HTERT RPE-1 (cell line): ENCODE data around the gene TLX2.
"Not testable (repeated sequence)": the region's sequence is repeated elsewhere in the genome, so short reads cannot be mapped to it uniquely, and the experiment has no call there.

Experiments
- in situ Hi-C: fragments of 300-500 bp; cut with MboI; formaldehyde crosslinking; loops from 4 replicates; pipeline ENCODE4 v1.14.3; 2020; ENCODE audit warnings: low sequenced_read_pairs

The TLX2 gene

DNA sequence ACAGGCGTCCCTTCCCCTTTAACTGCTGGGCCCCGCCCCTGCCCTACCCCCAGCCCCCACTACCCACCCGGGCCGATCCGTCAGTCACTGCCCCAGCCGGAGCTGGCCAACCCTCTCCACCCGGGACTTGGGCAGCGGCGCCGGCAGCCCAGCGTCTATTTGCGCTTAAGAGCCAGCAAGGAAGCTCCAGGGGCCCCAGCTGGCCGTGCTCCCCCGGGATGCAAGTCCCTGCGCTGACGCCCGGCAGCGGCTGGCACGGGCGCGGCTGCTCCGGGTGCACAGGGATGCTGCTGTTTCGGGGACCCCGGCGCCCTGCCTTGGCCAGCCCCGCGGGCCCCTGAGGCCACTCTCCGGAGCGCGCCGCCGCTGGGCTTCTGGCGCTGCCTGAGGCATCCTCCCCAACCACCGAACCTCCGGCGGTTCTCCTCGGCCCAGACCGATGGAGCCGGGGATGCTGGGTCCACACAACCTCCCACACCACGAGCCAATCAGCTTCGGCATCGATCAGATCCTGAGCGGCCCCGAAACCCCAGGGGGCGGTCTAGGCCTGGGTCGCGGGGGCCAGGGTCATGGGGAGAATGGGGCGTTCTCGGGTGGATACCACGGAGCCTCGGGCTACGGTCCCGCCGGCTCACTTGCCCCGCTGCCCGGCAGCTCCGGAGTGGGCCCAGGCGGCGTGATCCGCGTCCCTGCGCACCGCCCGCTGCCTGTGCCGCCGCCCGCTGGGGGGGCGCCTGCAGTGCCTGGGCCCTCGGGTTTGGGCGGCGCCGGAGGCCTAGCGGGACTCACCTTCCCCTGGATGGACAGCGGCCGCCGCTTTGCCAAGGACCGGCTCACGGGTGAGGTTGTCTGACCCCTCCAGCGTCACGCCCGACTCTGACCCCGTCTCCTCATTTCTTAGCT is at the start of gene TLX2:
Gene TLX2 (plus strand): TSS at position 83 of the 903 bp plus-strand sequence. CDS start 357 bp downstream, at position 440.
- in situ Hi-C loops, result no loop called here

DNA sequence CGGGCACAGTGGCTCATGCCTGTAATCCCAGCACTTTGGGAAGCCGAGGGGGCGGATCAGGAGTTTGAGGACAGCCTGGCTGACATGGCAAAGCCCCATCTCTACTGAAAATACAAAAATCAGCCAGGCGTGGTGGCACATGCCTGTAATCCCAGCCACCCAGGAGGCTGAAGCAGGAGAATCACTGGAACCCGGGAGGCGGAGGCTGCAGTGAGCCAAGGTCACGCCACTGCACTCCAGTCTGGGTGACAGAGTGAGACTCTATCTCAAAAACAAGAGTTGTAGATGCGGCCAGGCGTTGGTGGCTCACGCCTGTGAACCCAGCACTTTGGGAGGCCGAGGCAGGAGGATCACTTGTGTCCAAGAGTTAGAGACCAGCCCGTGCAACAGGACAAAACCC is 43.5 kb upstream of the TLX2 start:
- in situ Hi-C loops, result not testable (repeated sequence)

- in situ Hi-C loops, result no loop called here
Observed at GRCh38 chr2:74471332-74472065, 42.8 kb upstream of the TLX2 start.

GRCh38 chr2:74472086-74472944 is 41.9 kb upstream of the TLX2 start, which contains the start of gene MRPL53:
Gene MRPL53 (minus strand): TSS chr2:74472680. CDS start chr2:74472660, 20 bp downstream.
- in situ Hi-C loops, result no loop called here

DNA sequence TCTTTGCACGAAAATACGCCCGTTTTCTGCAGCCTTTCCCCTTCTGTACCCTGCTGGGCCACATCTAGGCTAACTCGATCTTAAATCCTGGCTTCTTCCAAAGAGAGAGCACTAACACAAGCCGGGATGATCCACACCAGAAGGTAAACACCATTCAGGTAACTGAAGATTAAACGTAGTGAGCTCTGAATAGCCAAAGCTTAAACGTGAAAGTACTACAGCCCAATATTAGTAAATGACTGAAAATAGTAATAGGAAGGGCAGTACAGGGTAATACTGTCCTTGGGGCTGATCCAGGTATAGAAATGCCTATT is 41.3 kb upstream of the TLX2 start:
- in situ Hi-C loops, result no loop called here

DNA sequence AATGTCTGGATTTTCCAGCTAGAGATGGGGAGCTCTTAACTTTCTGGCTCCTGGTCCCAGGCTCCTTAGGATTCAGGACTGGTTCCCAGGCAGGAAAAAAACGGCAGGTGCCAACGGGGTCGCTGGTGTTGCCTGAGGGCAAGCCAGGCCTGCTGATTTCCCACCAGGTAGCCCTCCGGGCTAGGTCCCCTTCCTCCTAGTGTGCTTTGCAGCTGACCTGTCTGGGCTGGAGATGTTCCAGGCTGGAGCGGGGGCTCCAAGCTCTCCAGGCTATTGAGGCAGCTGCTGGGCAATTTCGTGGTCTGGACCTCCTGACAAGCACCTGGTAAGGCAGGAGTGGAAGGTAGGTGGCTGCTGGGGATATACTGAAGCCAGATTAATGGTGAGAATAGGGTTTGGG is 39.8 kb upstream of the TLX2 start:
- in situ Hi-C loops, result no loop called here

DNA sequence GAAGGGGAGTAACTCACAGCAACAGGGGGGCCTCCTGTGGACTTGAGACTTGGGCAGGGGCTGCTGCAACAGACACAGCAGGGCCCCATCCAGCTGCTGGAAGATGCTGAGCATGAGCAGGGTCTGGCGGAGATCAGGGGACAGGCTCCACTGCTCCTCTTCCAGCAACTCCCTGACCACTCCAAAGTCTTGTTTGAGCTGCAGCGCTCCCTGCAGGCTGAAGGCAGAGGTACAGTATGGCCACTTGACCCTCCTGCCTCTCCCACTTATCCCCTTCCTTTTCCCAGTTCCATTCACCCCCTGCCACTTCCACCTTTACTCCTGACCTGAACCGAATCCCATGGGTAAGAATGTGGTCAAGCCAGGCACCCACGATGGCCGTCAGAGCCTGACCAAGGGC is 39.4 kb upstream of the TLX2 start:
- in situ Hi-C loops, result no loop called here

GRCh38 chr2:74481431-74481830 is 32.8 kb upstream of the TLX2 start:
- in situ Hi-C loops, result no loop called here

GRCh38 chr2:74481961-74482800 is 32.1 kb upstream of the TLX2 start:
- in situ Hi-C loops, result no loop called here

DNA sequence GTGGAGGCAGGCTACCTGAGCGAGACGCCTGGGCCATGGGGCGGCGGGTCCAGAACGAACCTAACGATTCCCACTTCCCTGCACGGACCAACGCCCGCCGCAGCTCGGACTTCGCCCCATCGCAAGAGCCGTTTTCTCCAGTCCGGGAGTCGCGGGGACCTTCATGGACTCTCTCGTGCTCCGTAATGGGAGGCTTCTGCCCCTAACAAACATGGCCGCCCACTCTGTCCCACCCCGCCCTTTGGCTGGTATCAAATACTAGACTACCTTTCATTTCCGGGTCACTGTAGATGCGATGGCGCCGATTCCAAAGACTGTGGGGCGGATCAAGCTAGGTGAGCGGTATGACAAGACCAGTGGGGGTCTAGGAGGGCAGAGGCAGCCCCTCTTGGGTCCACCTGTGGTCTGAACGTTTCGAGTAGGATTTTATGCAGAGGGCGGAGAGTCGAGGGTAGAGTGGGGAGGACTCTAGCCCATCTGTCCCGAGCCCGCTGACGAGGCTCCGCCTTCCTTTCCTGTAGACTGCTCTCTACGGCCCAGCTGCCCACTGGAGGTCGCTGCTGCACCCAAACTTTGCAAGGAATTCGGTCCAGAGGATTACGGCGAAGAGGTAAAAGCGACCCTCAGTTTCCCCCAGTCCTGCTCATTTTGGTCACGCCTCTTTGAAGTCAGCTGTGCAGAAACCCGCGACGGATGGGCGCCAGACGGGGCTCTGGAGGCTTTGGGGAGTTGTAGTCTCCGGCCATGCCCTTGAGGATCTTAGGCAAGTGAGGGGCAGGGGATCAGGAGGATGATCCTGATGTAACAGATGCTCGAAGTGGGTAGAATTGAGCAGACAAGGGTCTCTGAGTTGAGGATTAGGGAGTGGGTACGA is 31.2 kb upstream of the TLX2 start, which contains the start of the genes CCDC142 and TTC31:
Gene CCDC142 (minus strand): TSS at position 198 of the 874 bp plus-strand sequence. CDS start 161 bp downstream, at position 37.
Gene TTC31 (plus strand): TSS at position 281 of the 874 bp plus-strand sequence. CDS start 15 bp downstream, at position 296.
- in situ Hi-C loops, result no loop called here

GRCh38 chr2:74483675-74484164 is 30.5 kb upstream of the TLX2 start:
- in situ Hi-C loops, result not testable (repeated sequence)

DNA sequence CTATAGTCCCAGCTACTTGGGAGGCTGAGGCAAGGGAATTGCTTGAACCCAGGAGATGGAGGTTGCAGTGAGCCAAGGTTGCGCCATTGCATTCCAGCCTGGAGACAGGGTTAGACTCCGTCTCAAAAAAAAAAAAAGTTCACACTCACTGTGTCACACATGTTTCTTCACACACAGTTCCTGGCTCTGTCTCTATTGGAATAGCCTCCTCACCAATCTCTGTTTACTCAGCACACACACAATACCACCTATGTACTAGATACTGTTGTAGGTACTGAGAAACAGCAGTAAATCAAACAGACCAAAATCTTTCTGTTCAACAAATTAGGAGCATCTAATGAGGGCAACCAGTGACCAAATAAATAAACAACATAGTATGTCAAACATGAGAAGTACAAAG is 28.1 kb upstream of the TLX2 start:
- in situ Hi-C loops, result no loop called here

DNA sequence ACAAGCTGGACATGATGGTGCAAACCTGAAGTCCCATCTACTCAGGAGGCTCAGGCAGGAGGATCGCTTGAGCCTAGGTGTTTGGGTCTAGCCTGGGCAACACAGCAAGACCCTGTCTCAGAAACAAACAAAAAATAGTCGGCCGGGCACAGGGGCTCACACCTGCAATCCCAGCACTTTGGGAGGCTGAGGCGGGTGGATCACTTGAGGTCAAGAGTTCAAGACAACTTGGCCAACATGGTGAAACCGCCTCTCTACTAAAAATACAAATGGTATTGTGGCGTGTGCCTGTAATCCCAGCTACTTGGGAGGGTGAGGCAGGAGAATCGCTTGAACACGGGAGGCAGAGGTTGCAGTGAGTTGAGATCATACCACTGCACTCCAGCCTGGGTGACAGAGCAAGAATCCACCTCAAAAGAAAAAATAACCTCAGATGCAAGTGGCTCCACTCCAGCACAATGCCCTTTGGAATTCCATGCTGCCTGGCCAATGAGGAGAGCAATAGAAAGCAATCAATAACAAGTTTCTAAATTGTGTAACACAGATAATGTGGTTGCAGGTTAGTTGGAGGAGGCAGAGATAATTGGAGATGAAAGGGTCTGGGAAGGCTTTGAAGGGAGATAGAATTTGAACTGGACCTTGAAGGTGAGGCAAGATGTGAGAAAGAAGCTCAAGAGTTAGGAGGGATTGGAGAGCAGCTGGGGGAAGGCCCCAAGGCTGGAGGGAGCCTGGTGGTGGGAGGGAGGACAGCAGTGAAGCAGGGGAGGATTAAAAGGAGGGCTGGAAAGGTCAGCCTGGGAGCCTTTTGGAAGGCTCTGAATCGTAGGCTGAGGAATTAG is 25.4 kb upstream of the TLX2 start:
- in situ Hi-C loops, result no loop called here

DNA sequence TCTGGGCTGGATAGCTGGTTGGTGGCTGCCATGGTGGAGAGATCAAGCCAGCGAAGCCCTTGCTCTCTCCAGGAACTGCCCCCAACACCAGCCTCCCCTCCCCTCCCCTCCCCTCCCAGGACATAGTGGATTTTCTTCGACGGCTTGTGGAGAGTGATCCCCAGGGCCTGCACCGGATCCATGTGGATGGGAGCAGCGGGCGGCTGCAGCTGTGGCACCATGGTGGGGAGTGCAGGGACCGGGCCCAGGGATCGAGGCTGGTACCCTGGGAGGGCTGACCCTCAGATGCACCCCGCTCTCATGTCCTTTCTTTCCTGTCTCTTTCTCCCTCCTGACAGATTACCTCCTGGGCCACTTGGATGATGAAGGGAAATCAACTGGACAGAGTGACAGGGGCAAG is 24.3 kb upstream of the TLX2 start:
- in situ Hi-C loops, result no loop called here

GRCh38 chr2:74491648-74492544 is 22.4 kb upstream of the TLX2 start:
- in situ Hi-C loops, result no loop called here

DNA sequence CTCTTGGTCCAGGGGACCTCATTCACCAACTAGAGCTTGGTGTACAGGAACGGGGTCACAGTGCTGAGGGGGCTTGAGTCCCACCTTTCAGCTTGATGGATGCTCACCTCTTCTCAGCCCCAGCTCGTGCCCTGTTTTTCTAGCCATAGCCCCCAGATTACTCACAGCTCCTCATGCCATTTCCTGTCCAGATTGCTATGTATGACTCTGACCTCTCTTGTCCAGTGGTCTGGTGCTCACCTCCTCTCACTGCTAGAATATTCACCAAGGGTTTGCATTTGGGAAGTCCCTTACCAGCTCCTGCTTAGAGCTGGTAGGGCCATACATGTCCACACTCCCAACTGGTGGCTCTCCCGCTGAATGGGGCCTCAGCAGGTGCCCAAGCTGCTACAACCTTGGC is 20.7 kb upstream of the TLX2 start:
- in situ Hi-C loops, result no loop called here

DNA sequence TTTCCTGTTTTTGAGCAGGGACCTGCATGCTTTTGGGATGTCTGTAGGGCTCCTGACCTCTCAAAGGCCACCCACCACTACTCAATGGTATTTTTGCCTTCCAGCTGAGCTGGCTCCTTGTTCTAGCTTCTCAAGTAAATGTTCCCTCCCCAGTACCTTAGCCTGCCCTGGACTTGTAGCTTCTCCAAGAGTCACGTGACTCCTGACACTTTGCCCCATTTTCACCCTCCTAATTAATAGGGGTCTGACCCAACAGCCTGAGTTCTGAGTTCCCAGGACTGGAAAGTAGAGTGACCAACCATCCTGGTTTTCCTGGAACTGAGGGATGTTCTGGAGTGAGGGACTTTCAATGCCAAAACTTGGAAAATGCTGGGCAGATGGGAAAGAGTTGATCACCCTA is 18.8 kb upstream of the TLX2 start:
- in situ Hi-C loops, result no loop called here
